ENCODE results near the gene PPP1CB.
"Not testable (repeated sequence)": the region's sequence is repeated elsewhere in the genome, so short reads cannot be mapped to it uniquely, and the experiment has no call there.

PPP1CB gene

DNA sequence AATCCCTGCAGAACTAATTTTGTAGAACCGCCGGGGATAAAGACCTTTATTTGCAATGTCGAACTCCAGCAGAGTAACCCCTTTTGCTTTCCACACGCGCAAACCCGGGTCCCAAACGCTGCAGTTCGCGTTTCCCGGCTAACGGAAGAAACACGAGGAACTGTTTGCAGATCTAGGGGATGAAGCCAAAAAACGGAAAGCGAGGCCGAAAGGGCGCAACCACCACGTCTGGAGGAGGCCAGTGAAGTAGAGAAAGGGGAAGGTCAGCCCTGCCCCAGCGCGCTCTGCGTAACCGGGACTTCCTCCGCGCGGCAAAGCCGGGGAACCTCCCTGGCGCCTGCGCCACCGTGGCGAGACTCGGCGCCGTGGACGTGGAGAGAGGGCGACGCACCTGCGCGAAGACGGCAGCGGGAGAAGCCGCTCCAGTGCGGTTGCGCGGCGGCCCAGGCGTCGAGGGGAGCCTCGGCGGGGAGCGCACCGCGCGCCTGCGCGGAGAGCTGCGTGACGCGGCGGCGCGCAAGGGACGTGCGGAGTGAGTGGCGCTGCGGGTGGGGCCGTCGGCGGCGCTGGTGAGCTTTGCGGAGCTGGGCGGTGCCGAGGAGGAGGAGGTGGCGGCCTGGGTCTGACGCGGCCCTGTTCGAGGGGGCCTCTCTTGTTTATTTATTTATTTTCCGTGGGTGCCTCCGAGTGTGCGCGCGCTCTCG, at the start of gene PPP1CB:
PPP1CB (plus strand) TSS at position 579 of the 704 bp plus-strand sequence. CDS start 295 bp downstream, outside the sequence.
- peak; percentile 97 for DNase-seq

DNA sequence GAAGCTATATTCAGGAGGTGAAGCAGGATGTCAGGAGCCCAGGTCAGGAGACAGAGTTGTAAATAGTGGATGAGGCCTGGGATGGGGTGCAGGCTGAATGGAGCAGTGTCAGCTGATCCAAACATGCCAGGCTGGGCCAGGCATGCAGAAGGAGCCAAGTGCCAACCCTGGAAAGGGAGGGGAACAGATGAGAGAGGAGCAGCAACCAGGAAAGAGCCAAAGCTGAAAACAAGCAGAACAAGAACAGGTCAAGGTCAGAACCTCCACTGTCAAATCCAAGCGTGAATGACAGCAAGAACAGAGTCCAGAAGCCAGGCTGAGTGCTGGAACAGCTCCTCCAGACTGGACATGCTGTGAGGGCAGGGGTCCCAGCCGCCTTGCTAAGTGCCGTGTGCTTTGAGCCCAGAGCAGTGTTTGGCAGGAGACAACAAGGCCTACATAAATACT, 49.2 kb upstream of the PPP1CB start:
- DNase-seq, result no peak

DNA sequence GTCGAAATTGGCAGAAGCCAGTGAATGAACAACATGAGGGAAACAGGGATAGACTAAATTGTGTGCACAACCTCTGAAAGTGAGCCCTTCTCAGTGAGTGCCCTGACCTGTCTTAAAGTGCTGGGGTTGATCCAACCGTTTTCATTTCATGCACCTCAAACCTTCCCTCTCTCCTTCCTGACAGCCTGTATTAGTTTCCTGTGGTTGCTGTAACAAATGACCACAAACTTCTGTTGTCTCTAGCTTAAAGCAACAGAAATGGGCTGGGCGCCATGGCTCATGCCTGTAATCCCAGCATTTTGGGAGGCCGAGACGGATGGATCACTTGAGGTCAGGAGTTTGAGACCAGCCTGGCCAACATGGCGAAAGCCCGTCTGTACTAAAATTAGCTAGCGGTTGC, 48.8 kb upstream of the PPP1CB start:
- DNase-seq, result no peak

DNA sequence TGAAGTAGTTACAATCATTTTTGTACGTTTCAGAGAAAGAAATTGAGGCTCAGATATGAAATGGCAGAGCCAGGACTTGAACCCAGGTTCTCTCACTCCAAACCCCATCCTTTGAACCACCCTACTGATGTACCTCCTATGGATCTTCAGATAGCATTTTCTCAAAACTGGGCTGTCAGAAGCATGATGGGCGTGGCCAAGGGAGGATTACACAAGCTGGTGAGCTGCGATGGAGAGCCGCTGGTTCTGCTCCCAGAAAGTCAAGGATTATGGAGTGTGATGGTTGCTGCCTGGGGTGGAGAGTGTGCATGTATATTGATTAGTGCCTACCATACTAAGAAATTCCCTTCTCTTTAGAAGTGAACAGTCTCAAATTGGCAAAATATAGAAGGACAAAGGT, 47.0 kb upstream of the PPP1CB start:
- no peak for DNase-seq

DNA sequence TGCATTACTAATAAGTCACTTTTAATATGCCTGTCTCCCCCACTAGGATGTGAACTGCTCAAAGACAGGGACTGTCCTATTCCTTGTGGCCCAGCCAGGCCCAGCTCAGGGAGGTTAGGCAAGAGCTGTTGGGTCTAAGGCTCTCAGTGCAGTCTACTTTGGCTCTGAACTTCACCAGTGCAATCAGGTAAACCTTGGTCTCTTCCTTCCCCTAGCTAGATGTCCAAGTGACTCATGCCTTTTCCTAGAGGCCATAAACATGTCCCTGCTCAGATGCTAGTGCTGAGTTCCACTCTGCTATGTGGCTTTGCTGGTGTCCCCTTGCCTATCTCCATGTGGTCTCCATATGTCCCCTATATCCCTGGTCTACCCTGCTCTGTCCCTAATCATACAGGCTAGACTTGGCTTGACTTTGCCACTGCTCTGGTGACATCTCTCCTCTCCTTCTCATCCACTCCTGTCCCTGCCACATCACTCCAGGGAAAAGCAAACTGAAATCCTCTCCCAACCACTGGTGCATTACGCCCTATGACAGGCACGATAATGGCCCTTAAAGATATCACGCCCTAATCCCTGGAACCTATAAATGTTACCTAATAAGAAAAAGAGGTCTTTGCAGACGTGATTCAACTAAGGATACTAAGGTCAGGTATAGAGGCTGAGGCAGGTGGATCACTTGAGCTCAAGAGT, 45.7 kb upstream of the PPP1CB start:
- DNase-seq, result no peak

DNA sequence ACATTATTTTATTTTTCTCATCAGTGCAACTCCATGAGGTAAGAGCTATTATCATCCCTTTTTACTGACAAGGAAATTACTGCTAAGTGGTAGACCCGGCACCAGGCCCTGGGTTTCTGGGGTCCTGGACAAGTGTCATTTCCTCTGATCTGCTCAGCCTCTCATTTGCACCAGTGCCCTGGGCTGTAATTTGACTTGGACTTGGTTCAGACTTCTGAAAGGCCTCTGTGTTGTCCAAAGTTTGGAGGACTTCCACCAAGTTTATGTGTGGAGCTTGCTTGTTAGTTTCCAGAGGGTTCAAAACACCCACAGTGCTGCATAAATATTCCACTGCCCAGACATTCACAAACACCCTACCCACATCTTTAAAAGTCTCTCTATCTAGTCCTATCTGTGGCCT, 44.0 kb upstream of the PPP1CB start:
- DNase-seq, result no peak

DNA sequence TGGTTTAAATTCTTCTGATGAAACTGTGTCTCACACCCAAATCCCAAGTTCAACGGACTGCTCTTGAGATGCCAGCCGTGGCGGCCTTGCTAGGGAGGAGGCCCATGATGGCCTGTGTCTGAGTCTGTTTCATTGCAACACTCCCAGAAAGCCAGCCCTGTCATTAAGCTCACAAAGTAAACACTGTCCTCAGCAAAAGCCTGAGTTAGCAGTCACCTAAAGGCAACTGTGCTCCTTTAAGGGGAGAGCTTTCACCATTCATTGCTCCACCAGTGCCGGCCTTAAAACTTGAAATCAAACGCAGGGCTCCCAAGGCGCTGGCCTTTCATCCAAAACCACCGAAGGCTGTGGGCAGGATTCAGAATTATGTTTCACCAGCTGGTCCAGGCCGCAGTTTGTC, 42.5 kb upstream of the PPP1CB start:
- DNase-seq, result no peak

DNA sequence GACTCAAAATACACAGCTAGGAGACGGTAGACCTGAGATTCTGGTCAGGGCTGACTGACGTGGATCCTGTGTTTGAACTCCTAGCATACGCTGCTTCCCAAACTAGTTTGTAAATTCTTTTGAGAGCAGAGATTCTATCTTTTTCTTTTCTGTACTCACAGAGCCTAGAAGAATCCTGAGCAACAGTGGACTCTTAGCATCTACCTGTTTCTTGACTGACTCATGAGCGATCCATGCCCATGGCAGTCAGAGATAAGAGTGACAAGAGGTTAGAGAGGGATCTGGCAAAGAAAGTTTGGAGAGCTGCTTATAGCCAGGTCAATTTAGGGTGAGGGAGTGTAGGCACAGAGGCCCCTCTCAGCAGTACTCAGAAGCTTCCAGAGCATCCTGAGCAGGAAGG, 41.1 kb upstream of the PPP1CB start:
- no peak for DNase-seq

DNA sequence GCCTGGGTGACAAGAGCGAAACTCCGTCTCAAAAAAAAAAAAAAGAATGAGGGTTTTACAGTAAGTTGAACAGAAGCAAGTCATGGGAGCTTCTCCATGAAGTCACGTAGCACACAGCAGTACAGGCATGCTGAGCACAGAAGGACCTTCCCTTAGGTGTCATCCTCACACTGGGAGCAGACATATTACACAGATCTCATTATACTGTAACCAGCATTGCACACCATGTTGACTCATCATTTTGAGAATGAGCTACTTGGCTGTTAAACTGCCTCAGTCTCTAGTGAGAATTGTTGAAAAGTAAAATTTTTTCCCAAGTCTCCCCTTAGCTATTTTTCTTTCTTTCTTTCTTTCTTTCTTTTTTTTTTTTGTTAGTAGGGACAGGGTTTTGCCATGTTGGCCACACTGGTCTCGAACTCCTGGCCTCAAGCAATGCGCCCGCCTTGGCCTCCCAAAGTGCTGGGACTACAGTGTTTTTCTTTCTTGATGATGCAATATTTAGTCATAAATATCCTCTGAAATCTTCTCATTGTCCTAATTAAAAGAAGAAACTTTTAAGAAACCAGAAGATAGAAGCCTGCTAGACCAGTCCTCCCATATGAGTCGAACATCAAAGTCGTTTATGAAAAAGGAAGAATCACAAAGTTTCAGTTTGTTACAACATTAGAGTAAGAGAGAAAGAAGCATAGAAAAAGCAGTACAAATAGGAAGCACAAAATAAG, 37.9 kb upstream of the PPP1CB start:
- DNase-seq, result no peak

DNA sequence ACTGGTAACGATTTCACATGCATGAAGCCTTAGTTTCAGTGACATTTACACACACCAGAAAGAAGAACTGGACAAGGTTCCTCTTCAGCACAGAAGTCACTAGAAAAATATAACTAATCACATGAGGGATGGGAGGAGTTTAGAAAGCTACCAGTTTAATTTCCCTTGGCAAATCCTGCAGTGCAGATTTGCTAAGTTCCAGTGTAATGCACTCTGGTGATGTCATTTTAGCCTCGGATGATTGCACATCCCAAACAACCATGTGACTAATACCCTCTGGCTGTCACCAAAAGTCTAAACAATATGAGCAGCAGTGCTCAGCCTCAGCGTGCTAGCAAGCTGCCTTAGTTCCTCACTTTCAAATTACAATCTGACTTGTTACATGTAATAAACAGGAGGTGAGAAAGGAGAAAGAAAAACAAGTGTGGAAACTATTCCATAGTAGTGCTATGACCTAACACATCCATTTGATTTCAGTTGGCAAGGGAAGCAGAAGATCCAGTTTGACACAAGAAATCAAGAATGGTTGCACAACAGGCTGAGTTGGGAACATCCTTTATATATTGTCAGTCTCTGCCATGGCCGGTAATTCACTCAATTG, 35.3 kb upstream of the PPP1CB start:
- DNase-seq, result no peak

DNA sequence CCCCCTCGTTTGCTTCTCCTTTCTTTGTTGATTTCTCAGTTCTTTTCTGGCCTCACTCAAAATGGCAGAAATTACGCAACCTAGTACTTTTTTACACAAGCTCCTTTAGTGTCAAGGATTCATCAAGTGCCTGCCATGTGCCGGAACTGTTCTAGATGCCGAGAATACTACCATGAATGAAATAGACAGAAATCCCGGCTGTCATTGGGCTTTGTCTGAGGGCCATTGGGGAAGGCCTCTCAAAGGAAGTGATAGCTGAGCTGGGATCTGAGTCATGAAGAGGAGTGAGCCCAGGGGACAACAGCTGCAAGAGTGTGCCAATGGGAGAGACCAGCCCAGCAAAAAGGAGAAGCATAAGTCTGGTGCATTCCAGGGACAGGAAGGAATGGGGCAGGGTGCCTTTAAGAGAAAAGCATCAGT, 34.3 kb upstream of the PPP1CB start:
- DNase-seq, result no peak

DNA sequence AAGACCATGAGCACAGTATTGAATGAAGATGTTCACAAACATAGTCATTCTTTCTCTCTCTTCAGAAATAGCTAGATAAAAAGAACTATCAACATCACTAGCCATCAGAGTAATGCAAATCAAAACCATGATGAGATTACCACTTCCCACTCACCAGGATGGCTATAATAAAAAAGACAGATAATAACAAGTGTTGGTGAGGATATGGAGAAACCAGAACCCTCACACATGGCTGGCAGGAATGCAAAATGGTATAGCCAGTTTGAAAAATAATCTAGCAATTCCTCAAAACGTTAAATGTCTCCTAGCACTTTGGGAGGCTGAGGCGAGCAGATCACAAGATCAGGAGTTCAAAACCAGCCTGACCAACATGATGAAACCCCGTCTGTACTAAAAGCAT, 31.3 kb upstream of the PPP1CB start:
- DNase-seq, result no peak

DNA sequence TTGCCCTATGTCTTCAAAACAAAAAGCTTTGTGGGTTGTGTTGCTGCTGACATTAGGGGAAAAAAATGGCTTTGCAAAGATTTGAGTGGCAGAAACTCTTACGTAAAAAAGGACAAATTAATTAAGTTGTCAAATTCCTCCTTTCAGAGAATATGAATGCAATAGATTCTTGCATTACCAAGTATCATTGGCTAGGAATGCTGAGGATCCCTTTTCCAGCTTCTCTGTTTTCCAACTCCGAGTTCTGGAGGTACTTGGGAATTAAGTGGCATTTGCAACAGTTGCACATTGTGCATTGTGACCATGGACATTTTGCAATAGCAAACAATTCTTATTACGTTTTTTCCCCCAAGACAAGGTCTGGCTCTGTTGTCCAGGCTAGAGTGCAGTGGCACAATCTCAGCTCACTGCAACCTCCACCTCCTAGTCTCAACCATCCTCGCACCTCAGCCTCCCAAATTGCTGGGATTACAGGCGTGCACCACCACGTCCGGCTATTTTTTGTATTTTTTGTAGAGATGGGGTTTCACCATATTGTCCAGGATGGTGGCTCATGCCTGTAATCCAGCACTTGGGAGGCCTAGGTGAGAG, 29.9 kb upstream of the PPP1CB start:
- DNase-seq, result no peak

DNA sequence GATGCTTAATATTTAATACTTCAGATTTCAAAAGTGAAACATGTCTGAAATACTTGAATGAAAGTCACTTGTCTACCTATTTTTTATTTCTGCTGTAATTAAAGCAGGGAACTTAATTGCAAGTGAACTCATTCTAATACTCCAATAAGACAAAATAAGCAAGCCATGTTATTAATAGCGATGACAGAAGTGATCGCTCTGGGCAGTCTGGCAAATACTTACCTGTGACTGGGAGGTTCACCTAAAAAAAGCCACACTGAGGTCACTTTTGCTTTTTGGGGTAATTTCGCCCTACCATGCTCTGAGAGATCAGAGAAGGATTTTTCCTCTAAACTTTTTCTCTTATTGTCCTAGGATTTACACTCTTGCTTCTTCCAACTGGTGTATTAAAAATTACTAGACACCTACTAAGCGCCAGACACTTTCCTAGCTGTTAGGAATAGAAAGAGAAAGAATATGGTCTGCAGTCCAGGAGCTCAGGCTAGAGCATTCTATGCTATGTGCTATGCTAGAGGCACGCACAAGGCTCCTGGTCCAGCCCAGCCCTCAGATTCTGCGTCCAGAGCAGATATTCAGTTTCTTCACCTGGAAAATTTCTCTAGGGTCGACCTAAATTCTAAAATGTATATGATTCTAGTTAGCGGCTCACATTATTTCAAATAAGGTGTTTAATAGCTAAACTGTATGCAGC, 26.5 kb upstream of the PPP1CB start:
- no peak for DNase-seq

DNA sequence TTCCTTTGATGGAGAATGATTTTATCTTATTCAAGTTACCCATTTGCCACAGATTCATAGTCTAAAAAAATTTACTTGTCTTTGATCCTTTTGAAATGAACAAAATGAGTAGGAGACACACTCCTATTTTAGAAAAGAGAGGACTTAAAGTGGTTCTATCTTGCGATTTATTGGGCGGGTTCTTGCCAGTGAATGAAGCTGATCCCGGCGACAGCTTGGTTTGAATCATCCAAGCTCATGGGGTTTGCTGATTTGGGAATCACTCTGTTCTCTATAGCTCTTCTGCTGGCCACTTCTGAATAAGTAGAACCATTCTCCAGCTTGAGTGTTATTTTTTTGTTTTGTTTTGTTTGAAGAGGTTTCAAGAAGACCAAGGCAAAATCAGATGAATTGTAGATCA, 25.5 kb upstream of the PPP1CB start:
- no peak for DNase-seq

DNA sequence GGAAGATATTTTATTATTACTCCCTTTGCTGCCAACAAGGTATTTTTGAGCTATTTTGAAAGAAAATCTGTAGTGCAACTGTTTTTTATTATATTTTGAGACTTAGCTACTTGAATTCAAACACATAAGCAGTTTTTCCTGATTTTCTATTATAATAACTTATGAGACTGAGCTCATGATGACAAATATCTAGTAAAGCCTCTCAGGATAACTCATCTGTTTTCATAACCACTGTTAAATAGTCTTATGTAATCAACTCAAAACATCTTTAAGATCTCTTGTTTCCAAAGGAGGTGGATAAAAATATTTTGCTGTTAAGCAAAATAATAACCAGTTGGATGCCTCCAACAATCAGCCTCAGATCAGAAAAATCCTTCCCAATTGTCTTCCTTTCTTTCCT, 21.9 kb upstream of the PPP1CB start:
- no peak for DNase-seq

DNA sequence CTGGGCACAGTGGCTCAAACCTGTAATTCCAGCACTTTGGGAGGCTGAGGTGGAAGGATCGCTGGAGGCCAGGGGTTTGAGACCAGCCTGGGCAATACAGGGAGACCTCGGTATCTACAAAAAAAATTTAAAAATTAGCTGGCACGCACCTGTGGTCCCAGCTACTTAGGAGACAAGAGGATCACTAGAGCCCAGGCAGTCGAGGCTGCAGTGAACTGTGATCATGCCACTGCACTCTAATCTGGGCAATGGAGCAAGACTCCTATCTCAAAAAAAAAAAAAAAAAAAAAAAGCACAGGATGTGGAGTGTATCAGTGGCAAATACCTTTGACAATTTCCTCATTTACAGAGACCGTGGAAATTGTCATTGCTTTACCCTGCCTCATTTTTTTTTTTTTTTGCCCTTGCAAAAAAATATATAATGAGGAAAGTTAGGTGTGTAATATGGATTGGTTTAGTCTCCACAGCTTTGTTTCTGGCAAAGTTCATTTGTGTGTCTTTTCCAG, 20.9 kb upstream of the PPP1CB start:
- no peak for DNase-seq

DNA sequence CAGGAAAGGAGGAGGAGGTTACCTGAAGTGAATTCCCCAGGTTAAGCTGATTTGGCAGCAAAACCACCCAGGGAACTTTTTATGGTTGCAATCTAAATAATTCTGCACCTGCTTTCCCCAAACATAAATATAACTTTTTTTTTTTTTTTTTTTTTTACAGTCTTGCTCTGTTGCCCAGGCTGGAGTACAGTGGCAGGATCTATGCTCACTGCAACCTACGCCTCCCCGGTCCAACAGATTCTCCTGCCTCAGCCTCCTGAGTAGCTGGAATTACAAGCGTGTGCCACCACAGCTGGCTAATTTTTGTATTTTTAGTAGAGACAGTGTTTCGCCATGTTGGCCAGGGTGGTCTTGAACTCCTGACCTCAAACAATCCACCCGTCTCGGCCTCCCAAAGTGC, 16.1 kb upstream of the PPP1CB start:
- no peak for DNase-seq

DNA sequence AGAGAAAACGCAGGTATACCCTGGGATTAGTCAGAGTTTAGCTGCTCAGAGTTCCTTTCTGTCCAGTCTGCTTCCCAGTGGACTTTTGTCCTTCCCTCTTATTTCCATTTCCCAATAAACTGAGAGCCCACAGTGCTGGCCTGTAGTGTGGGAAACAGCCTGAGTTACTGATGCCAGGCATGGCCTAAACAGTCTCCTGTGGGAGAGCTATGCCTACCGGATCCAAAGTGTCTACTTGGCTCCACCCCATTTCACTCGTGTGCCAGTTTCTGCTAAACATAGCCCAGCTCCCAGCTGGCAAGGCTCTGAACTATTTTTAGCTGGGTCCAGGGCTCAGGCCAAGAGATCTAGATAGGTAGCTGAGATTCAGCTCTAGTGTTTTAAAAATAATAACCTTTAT, 15.6 kb upstream of the PPP1CB start:
- DNase-seq, result no peak

DNA sequence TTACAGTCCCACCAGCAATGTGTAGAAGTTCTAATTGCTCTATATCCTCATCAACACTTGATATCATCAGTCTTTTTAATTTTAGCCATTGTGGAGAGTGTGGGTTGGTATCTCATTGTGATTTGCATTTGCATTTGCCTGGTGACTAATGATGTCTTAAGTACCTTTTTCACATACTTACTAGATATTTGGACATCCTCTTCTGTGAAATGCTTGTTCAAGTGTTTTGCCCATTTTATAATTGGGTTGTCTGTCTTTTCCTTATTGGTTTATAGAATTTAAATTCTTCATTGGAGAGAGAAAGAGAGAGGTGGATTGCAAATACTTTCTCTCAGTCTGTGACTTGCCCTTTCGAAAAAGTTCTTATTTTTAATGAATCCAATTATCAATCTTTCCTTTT, 14.0 kb upstream of the PPP1CB start:
- DNase-seq, result no peak

DNA sequence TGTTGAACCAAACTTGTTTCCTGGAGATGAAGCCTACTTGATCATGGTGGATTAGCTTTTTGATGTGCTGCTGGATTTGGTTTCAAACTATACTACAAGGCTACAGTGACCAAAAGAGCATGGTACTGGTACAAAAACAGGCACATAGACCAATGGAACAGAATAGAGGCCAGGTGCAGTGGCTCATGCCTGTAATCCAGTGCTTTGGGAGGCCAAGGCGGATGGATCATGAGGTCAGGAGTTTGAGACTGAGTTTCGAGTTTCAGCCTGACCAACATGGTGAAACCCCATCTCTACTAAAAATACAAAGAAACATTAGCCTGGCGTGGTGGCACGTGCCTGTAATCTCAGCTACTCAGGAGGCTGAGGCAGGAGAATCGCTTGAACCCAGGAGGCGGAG, 9.0 kb upstream of the PPP1CB start:
- not testable (repeated sequence) for DNase-seq

DNA sequence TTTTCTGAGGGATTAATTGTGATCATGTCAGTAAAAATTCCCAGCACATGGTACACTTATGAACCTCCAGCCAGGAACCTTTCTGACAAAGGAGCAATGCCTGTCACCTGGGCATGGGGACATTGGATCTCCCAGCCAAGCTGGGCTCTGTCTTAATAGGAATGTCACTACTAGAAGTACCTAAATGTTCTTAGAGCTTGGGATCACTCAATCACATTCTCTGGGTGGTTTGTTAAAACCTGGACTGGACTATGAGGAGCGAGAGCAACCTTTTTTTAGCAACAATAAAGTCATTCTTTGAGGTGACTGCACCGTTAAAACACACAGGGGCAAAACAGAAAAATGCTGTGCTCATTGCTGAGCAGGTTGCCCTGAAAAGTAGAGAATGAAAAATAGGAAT, 6.4 kb upstream of the PPP1CB start:
- DNase-seq, result no peak

Data from CD4-positive, alpha-beta T cell treated with Interleukin-6 for 4 hours (primary cell).